Activated T-helper 1 cell treated with anti-CD3 and anti-CD28 coated beads, Interleukin-12 subunit alpha, Interleukin-12 subunit beta, Interleukin-2, Interleukin-4 antibody, amounts not matched to agents 30 ng/mL and 10 ng/mL and 1 ng/mL, durations not matched to agents 14 hours and 24 hours and 36 hours (primary cell): Measurements from ENCODE around the gene ADAMTS2. TPM values are rescaled to one million over a fixed set of nuclear protein-coding genes. Genes with fewer than 3 reads are reported as not detected.

ENCODE experiments used
- DNase-seq: peaks from one replicate; pipeline ENCODE4 v3.0.0; 2021; ENCODE audit warnings: low spot score
- H3K27ac Mint-ChIP-seq: one replicate; pipeline ENCODE4 v1.8.0; 2021; ENCODE audit warnings: mild to moderate bottlenecking, mixed read lengths
- H3K27me3 Mint-ChIP-seq: one replicate; pipeline ENCODE4 v1.8.0; 2022; ENCODE audit warnings: mild to moderate bottlenecking, moderate library complexity, mixed read lengths; ENCODE audit not compliant: insufficient read depth
- H3K36me3 Mint-ChIP-seq: one replicate; pipeline ENCODE4 v1.8.0; 2021; ENCODE audit warnings: low read depth, mixed read lengths
- H3K4me1 Mint-ChIP-seq: one replicate; pipeline ENCODE4 v1.8.0; 2021; ENCODE audit warnings: low read depth, mixed read lengths
- H3K4me3 Mint-ChIP-seq: one replicate; pipeline ENCODE4 v1.8.0; 2021; ENCODE audit warnings: mild to moderate bottlenecking, moderate library complexity, mixed read lengths
- H3K9me3 Mint-ChIP-seq: one replicate; pipeline ENCODE4 v1.8.0; 2021; ENCODE audit warnings: mixed read lengths
- intact Hi-C: fragments of 100-400 bp; cut with micrococcal nuclease; formaldehyde crosslinking; loops from one replicate; pipeline ENCODE4 v1.15.1; 2024
- total RNA-seq: library from RNA; stranded (reverse); gene quantifications from 2 replicates; pipeline ENCODE4 v1.2.3, GENCODE V29; 2022

The ADAMTS2 gene
- total RNA-seq, 1 donor from 2014 or later, result not detected

- H3K4me3 Mint-ChIP-seq, result no peak overlapping the region
- H3K4me1 Mint-ChIP-seq, result no peaks in the 10 kb centered on the region
- no peak overlapping the region for H3K27ac Mint-ChIP-seq
- no peaks in the 10 kb centered on the region for H3K36me3 Mint-ChIP-seq
- no peaks in the 10 kb centered on the region for H3K27me3 Mint-ChIP-seq
- intact Hi-C loops, result no loop called here
- no peak for DNase-seq
- no peaks in the 10 kb centered on the region for H3K9me3 Mint-ChIP-seq
Observed at GRCh38 chr5:179258922-179259730, 86.1 kb downstream of the ADAMTS2 start.

DNA sequence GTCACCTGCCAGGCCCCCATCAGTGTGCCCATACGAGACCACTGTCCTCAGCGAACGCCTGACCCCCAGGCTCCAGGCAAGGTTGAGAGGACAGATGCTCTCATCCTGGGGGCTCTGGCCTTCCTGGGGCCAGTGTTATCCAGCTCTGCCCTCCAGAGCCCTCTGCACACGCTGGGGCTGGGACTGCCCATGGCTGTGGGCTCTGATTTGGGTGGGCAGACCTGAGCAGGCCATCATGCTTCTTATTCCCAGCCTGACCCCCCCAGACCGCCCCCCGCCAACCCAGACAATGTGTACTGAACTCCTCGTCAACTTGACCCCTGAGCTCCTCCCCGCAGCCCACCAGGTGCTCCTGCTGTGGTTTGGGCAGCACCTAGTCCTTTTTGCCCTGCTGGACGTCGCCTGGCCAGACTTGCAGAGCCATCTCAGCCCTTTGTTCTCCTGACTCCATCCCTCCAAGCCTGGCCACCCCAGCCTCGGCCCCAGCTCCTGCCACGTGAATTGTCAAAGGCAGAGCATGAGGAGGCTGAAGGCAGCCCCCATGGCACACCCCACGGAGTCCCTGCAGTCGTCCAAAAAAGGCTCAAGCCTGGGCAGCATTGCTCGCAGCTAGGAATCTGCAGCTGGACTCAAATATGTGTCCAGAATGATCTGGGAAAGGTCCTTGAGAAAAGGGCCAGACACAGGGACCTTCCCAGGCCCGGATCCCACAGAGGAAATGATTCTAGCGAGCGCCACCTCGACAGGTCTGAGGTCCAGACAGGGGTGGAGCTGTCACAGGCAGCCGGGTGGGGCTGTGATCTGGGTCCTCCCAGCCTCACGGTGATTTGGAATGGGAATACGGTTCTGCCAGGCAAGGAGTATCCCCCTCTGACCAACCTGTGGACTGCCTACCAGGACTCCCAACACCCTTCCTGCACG is 87.0 kb downstream of the ADAMTS2 start:
- Mint-ChIP-seq H3K4me3 (no peak overlapping the region), H3K4me1 (no peaks in the 10 kb centered on the region), H3K9me3 (no peaks in the 10 kb centered on the region), H3K27me3 (no peaks in the 10 kb centered on the region), H3K36me3 (no peaks in the 10 kb centered on the region), H3K27ac (no peak overlapping the region)
- intact Hi-C loops, result no loop called here
- no peak for DNase-seq

- Mint-ChIP-seq H3K4me1 (no peaks in the 10 kb centered on the region), H3K9me3 (no peaks in the 10 kb centered on the region), H3K4me3 (no peak overlapping the region), H3K36me3 (no peaks in the 10 kb centered on the region), H3K27ac (no peak overlapping the region), H3K27me3 (no peaks in the 10 kb centered on the region)
- intact Hi-C loops, result no loop called here
- DNase-seq, result no peak
Observed at GRCh38 chr5:179257176-179257682, 88.0 kb downstream of the ADAMTS2 start.

DNA sequence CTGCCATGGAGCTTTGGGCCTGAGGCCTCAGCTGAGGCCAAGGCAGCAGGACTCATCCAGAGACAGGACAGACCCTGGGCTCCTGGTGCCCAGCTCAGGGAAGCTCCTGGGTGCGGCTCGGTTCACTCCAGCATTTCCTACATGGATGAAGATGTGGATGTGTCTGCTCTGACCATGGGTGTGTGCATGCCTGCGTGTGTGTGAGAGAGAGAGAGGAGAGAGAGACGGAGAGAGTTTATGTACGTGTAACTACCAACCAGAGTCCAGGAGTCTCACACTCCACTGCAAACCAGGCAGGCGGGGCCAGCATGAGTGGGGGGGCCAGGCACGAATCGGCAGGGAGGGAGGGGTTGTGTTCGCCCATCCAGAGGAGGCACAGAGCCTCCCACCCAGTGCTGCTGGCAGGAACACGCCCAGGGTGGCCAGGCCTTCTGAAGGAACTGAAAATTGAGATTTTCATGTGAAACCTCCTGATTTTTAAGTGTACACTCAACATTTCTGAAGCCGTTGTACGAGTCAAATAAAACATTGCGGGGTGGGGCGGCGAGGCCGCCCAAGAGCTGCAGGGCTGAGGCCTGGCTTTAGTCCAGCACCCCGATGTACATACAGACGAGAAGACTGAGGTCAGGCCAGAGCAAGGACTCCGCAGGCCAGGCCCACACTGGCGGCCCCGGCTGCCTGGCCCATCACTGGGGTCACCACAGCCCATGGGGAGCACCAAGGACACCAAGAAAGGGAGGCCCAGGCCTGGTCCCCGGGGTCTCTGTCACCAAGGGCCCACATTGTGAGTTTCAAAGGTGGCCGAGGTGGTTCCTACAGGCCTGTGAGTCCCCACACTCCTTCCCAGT is 88.7 kb downstream of the ADAMTS2 start:
- H3K27ac Mint-ChIP-seq, result no peak overlapping the region
- DNase-seq, result no peak
- H3K36me3 Mint-ChIP-seq, result no peaks in the 10 kb centered on the region
- no peaks in the 10 kb centered on the region for H3K9me3 Mint-ChIP-seq
- H3K27me3 Mint-ChIP-seq, result no peaks in the 10 kb centered on the region
- no peak overlapping the region for H3K4me3 Mint-ChIP-seq
- H3K4me1 Mint-ChIP-seq, result no peaks in the 10 kb centered on the region
- intact Hi-C loops, result no loop called here

GRCh38 chr5:179255527-179256327 is 89.5 kb downstream of the ADAMTS2 start:
- intact Hi-C loops, result no loop called here
- no peaks in the 10 kb centered on the region for H3K4me1 Mint-ChIP-seq
- H3K4me3 Mint-ChIP-seq, result no peak overlapping the region
- H3K9me3 Mint-ChIP-seq, result no peaks in the 10 kb centered on the region
- H3K27me3 Mint-ChIP-seq, result no peaks in the 10 kb centered on the region
- no peaks in the 10 kb centered on the region for H3K36me3 Mint-ChIP-seq
- no peak overlapping the region for H3K27ac Mint-ChIP-seq
- no peak for DNase-seq

DNA sequence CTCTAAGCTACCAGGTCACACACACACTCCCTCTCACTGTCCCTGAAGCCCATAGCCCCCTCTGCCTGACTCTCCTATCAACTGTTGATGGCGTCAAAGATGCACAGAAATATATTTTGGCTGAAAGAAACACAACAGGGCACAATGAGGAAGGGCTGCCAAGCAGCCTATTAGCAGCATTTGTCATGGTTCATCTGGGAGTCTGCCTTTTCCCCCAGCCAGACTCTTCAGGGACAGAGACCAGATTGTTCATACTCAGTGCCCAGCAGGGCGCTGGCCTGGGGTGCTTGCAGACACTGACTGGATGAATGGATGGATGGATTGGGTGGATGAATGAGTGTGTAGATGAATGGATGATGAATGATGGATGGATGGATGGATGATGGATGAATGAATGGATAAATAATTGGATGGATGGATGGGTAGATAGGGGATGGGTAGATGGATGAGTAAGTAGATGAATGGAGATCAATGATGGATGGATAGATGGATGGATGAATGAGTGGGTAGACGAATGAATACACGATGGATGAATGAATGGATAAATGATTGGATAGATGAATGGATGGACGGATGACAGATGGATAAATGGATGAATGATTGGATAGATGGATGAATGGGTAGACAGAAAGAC is 90.5 kb downstream of the ADAMTS2 start:
- Mint-ChIP-seq H3K4me1 (no peaks in the 10 kb centered on the region), H3K9me3 (no peaks in the 10 kb centered on the region), H3K27ac (no peak overlapping the region), H3K4me3 (no peak overlapping the region), H3K27me3 (no peaks in the 10 kb centered on the region), H3K36me3 (no peaks in the 10 kb centered on the region)
- DNase-seq, result no peak
- intact Hi-C loops, result no loop called here

GRCh38 chr5:179253730-179254129 is 91.5 kb downstream of the ADAMTS2 start:
- Mint-ChIP-seq H3K36me3 (no peaks in the 10 kb centered on the region), H3K27ac (no peak overlapping the region), H3K4me3 (no peak overlapping the region), H3K4me1 (no peaks in the 10 kb centered on the region), H3K27me3 (peaks cover under 1% of the 10 kb centered on the region), H3K9me3 (no peaks in the 10 kb centered on the region)
- no peak for DNase-seq
- intact Hi-C loops, result no loop called here

GRCh38 chr5:179251276-179251969 is 93.8 kb downstream of the ADAMTS2 start:
- Mint-ChIP-seq H3K9me3 (peaks cover 3% of the 10 kb centered on the region), H3K27me3 (peaks cover 2% of the 10 kb centered on the region), H3K4me3 (no peak overlapping the region), H3K4me1 (no peaks in the 10 kb centered on the region), H3K27ac (no peak overlapping the region), H3K36me3 (no peaks in the 10 kb centered on the region)
- intact Hi-C loops, result no loop called here
- no peak for DNase-seq

GRCh38 chr5:179250561-179251225 is 94.6 kb downstream of the ADAMTS2 start:
- intact Hi-C loops, result no loop called here
- Mint-ChIP-seq H3K36me3 (no peaks in the 10 kb centered on the region), H3K4me3 (no peak overlapping the region), H3K27ac (no peak overlapping the region), H3K4me1 (no peaks in the 10 kb centered on the region), H3K9me3 (peaks cover 3% of the 10 kb centered on the region), H3K27me3 (peaks cover 2% of the 10 kb centered on the region)
- no peak for DNase-seq

GRCh38 chr5:179246227-179246626 is 99.0 kb downstream of the ADAMTS2 start:
- H3K27me3 Mint-ChIP-seq, result peaks cover 2% of the 10 kb centered on the region
- H3K36me3 Mint-ChIP-seq, result no peaks in the 10 kb centered on the region
- intact Hi-C loops, result no loop called here
- no peak overlapping the region for H3K27ac Mint-ChIP-seq
- no peaks in the 10 kb centered on the region for H3K4me1 Mint-ChIP-seq
- H3K9me3 Mint-ChIP-seq, result peaks cover 3% of the 10 kb centered on the region
- H3K4me3 Mint-ChIP-seq, result no peak overlapping the region
- no peak for DNase-seq

DNA sequence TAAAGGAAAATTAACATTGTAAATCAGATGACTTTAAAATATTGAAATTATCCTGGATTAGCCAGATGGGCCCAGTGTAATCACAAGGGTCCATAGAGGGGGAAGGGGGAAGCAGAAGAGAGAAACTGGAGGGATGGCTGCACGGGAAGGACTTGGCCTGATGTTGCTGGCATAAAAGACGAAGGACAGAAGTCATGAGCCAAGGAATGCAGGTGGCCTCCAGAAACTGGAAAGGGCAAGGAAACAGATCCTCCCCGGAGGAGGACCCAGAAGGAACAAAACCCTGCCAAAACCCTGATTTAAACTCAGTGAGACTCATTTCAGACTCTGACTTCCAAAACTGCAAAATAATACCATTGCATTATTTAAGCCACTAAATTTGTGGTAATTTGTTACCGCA is 100.2 kb downstream of the ADAMTS2 start:
- H3K36me3 Mint-ChIP-seq, result no peaks in the 10 kb centered on the region
- no peak overlapping the region for H3K4me3 Mint-ChIP-seq
- H3K27me3 Mint-ChIP-seq, result peaks cover 2% of the 10 kb centered on the region
- H3K4me1 Mint-ChIP-seq, result no peaks in the 10 kb centered on the region
- H3K9me3 Mint-ChIP-seq, result peaks cover 7% of the 10 kb centered on the region
- H3K27ac Mint-ChIP-seq, result no peak overlapping the region
- intact Hi-C loops, result no loop called here
- DNase-seq, result no peak
